ENCODE measurements around the gene PYGB. TPM values are rescaled to one million over a fixed set of nuclear protein-coding genes. Genes with fewer than 3 reads are reported as not detected.
A peak's percentile ranks its signal among the peaks of the same experiment; 100 is the strongest.

PYGB gene
- total RNA-seq, 4 donors from 2014 or later = 83.2 to 141 (median 94.6) TPM

GRCh38 chr20:25247000-25247517 is 826 bp upstream of the PYGB start:
- DNase-seq = peak; percentile 61 to 67
- peak in 5 of 6 experiments; percentile 9 to 40 (median 33) for TF ChIP-seq CTCF (IDR thresholded peaks at IDR 0.05)
- TF ChIP-seq POLR2A (IDR thresholded peaks at IDR 0.05) = no peak
- intact Hi-C loops (cut with DNase I) = loop anchor here (2.0 kb wide), 1 partner anchor 50 kb away; no protein-coding TSS in a partner anchor
- WGBS, 2 donors = 13 to 20% methylated on average over 18 to 23 of the region's 24 CpGs
- no peaks in the 10 kb centered on the region for H3K9me3 ChIP-seq
- H3K4me1 ChIP-seq = peaks cover 23% of the 10 kb centered on the region in 2 donors
- peak overlapping the region in 2 of 3 donors; percentile 33 to 79 for H3K4me3 ChIP-seq (replicated peaks in 1 of 3)
- H3K36me3 ChIP-seq = no peaks in the 10 kb centered on the region
- peak overlapping the region; percentile 62 to 94 (median 78) for H3K27ac ChIP-seq
- H3K27me3 ChIP-seq = no peaks in the 10 kb centered on the region

GRCh38 chr20:25247518-25247955 is 348 bp upstream of the PYGB start:
- TF ChIP-seq POLR2A (IDR thresholded peaks at IDR 0.05) = peak in 1 of 2 donors; percentile 60
- TF ChIP-seq CTCF (IDR thresholded peaks at IDR 0.05) = no peak
- no peaks in the 10 kb centered on the region for H3K36me3 ChIP-seq
- H3K27ac ChIP-seq = peak overlapping the region; percentile 62 to 94 (median 78)
- WGBS, 2 donors = 0% methylated on average over 1 to 9 of the region's 37 CpGs
- peak; percentile 55 to 57 for DNase-seq
- H3K9me3 ChIP-seq = no peaks in the 10 kb centered on the region
- intact Hi-C loops (cut with DNase I) = loop anchor here (2.0 kb wide), 1 partner anchor 51 kb away; no protein-coding TSS in a partner anchor
- H3K4me3 ChIP-seq (replicated peaks in 1 of 3) = peak overlapping the region in 2 of 3 donors; percentile 33 to 79
- H3K4me1 ChIP-seq = peaks cover 26 to 28% of the 10 kb centered on the region in 2 donors
- no peaks in the 10 kb centered on the region for H3K27me3 ChIP-seq

GRCh38 chr20:25248786-25249172 is 894 bp downstream of the PYGB start:
- H3K27me3 ChIP-seq = no peaks in the 10 kb centered on the region
- DNase-seq = no peak

GRCh38 chr20:25249198-25249931 is 1.5 kb downstream of the PYGB start:
- peak overlapping the region in 2 of 3 donors; percentile 77 to 94 for H3K27ac ChIP-seq
- H3K4me3 ChIP-seq (replicated peaks in 1 of 3) = peak overlapping the region in 1 of 3 donors; percentile 79
- 48 to 55% methylated on average over 9 of the region's 9 CpGs for WGBS, 2 donors
- H3K27me3 ChIP-seq = no peaks in the 10 kb centered on the region
- H3K4me1 ChIP-seq = peaks cover 38 to 43% of the 10 kb centered on the region in 2 donors
- TF ChIP-seq CTCF (IDR thresholded peaks at IDR 0.05) (no peak), POLR2A (IDR thresholded peaks at IDR 0.05) (no peak)
- DNase-seq = peak; percentile 37 to 61
- H3K36me3 ChIP-seq = no peaks in the 10 kb centered on the region
- no peaks in the 10 kb centered on the region for H3K9me3 ChIP-seq
- intact Hi-C loops (cut with DNase I) = no loop called here

More at GRCh38 chr20:25248786-25249172, 894 bp downstream of the PYGB start:
- Histone ChIP-seq H3K27ac (peak overlapping the region; percentile 77 to 94 (median 81)), H3K4me1 (peaks cover 33 to 40% of the 10 kb centered on the region in 2 donors), H3K4me3 (replicated peaks in 1 of 3) (peak overlapping the region; percentile 73 to 96 (median 79)), H3K36me3 (no peaks in the 10 kb centered on the region), H3K9me3 (no peaks in the 10 kb centered on the region)
- intact Hi-C loops (cut with DNase I) = no loop called here
- no peak for TF ChIP-seq POLR2A (IDR thresholded peaks at IDR 0.05)
- no peak for TF ChIP-seq CTCF (IDR thresholded peaks at IDR 0.05)
- WGBS, 2 donors = 7% methylated on average over 6 of the region's 6 CpGs

GRCh38 chr20:25250508-25250907 is 2.6 kb downstream of the PYGB start:
- Histone ChIP-seq H3K4me1 (peaks cover 49 to 54% of the 10 kb centered on the region in 2 donors), H3K27ac (no peak overlapping the region), H3K4me3 (replicated peaks in 1 of 3) (no peak overlapping the region), H3K36me3 (no peaks in the 10 kb centered on the region), H3K27me3 (no peaks in the 10 kb centered on the region), H3K9me3 (no peaks in the 10 kb centered on the region)
- TF ChIP-seq CTCF (IDR thresholded peaks at IDR 0.05) = no peak
- TF ChIP-seq POLR2A (IDR thresholded peaks at IDR 0.05) = no peak
- WGBS, 2 donors = 84 to 85% methylated on average over 3 of the region's 3 CpGs
- intact Hi-C loops (cut with DNase I) = no loop called here
- DNase-seq = no peak

Data from thyroid gland (tissue), 4 donors.